ENCODE results near the gene EIF4G3.
A peak's percentile ranks its signal among the peaks of the same experiment; 100 is the strongest.
"Not testable (repeated sequence)": the region's sequence is repeated elsewhere in the genome, so short reads cannot be mapped to it uniquely, and the experiment has no call there.

The EIF4G3 gene

DNA sequence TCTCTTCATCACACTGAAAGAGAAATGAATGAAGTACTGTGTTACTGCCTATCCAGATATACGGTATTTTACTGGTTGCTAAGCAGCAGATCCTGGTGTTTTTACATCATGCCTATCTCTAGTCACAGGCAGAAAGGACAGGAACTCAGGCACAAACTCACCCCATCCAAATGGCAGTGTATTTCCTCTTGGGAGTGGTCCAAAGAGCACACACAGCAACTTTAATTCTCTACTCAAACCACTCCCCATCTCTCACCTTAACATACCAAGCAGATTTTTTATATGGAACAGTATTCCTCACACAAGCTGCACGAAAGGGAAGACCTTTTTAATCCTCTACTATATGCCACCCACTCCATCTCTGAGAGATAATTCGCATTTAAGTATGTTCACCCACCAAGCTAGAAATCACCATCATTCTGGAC lies 27.3 kb downstream of the EIF4G3 start:
- no peak for DNase-seq

DNA sequence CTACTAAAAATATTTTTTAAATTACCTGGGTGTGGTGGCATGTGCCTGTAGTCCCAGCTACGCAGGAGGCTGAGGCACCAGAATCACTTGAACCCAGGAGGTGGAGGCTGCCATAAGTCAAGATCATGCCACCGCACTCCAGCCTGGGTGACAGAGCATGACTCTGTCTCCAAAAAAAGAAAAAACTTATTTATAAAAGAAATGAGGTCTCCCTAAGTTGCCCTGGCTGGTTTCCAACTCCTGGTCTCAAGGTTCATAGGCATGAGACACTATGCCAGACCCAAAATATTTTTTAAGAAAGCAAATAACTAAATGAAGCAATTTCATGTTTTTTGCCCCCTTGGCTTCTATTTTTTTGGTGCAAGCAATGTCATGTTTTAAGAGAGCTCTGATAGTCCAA lies 32.9 kb downstream of the EIF4G3 start:
- DNase-seq, result no peak

DNA sequence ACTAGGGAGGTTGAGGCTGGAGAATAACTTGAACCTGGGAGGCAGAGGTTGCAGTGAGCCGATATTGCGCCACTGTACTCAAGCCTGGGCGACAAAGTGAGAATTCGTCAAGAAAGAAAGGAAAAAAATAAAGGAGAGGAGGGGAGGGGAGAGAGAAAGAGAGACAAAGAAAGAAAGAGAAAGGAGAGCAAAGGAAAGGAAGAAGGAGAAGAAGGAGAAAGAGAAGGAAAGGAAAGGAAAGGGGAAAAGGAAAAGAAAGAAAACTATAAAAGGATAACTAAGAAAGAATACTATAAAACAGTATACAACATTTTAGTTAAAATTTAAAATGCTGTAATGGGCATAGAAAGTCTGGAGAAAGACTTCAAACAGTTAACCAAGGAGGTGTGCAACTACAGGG lies 33.6 kb downstream of the EIF4G3 start:
- no peak for DNase-seq

DNA sequence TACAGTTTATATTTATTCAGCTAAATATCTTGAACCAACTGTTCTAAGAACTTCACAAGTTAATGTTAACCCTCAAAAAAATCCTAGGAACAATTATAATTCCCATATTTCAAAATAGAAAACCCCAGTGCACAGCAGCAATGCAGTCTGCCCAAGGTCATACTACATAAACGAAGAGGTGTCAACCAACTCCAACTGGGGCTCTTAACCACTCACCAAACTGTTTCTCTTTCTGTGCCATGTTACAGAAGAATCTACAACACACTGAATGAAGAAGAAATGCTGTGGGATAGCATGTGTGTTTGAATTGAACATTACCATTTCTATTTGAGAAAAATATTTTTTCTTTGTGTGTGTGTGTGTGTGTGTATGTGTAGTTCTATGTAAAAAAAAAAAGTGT lies 35.7 kb downstream of the EIF4G3 start:
- DNase-seq, result no peak

DNA sequence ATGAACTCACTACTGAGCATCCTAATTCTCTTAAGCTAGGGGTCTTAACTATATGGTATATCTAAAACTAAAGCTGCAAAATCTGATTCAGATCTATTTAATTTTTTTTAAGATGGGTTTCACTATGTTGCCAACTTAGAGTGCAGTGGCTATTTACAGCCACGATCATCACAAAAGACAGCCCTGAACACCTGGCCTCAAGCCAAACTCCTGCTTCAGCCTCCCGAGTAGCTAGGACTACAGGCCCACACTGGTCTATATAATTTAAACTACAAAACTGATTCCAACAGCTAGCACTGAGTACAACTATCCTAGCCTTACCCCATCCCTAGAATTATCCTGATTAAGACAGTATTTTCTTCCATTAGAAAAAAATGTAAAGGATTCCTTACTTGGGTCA lies 37.1 kb downstream of the EIF4G3 start:
- peak; percentile 30 for DNase-seq

DNA sequence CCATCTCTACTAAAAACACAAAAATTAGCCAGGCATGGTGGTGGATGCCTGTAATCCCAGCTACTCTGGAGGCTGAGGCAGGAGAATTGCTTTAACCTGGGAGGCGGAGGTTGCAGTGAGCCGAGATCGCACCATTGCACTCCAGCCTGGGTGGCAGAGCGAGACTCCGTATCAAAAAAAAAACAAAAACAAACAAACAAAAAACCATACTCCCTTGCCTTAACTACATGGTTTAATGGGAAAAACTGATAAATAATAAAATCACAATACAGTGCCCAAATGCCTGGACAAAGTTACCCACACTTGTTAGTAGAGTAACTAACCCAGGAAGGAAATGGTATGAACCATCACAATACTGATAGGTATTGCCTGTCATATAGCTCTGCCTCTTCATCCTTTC lies 40.4 kb downstream of the EIF4G3 start:
- DNase-seq, result not testable (repeated sequence)

DNA sequence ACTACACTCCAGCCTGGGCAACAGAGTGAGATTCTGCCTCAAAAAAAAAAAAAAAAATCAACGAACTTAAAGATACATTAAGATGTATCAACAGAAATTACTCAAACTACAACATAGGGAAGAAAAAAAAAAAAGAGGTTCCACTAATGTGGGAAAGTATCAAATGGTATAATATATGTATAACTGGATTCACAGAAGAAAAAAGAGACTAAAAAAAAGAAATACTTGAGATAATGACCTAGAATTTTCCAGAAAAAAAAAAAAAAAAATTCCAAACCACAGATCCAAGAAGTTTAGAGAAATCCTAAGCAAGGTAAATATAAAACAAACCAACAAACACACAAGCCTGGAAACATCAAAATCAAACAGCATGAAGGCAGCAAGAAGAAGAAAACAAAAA lies 45.5 kb downstream of the EIF4G3 start:
- no peak for DNase-seq

DNA sequence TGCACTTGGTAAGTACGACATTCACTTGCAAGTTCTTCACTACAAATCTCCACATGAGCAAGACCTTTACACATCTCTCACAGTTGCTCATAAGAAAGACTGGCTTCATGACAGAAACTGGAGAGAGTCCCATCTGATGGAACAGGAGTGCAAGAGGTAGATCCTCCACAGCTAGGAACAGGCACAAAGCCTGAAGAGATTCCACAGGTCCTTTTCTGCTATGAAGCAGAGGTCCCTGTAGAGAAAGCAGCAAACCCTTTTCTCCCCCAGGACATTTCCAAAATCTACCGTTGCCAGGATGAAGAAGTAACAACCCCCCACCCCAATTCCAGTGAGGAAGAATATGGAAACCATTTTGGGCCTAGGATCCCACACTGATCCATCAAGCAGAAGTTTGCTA lies 47.3 kb downstream of the EIF4G3 start:
- no peak for DNase-seq

DNA sequence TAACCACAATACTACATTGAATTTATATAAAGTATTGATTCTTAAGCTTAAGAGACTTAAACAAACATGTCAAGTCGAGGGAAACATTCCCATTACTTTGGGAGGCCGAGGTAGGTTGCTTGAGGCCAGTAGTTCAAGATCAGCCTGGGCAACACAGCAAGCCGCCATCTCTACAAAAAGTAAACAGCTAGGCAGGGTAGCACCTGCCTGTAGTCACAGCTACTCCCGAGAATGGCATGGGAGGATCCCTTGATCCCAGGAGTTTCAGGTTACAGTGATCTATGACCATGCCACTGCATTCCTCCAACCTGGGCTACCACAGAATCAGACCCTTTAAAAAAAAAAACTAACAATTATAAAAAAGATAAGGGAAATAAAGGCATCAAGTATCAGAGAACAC lies 50.4 kb downstream of the EIF4G3 start:
- DNase-seq, result peak; percentile 39

DNA sequence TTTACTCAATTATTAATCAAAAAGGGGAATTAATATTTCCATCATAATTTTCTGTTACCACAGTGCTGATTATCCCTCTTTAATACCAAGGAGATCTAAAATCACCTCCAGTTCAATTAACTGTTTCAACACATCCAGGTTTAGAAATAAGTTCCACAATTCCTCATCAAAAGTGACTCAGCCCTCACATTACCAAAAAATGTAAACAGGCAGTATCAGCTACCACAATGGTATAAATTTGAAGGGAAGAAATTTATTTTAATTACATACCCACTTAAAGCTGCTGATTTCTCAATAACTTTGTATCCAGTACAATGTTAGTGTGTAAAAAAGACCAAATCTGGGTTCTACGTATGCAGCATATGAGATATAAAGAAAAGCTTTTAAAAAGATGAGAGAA lies 51.9 kb downstream of the EIF4G3 start:
- DNase-seq, result no peak

DNA sequence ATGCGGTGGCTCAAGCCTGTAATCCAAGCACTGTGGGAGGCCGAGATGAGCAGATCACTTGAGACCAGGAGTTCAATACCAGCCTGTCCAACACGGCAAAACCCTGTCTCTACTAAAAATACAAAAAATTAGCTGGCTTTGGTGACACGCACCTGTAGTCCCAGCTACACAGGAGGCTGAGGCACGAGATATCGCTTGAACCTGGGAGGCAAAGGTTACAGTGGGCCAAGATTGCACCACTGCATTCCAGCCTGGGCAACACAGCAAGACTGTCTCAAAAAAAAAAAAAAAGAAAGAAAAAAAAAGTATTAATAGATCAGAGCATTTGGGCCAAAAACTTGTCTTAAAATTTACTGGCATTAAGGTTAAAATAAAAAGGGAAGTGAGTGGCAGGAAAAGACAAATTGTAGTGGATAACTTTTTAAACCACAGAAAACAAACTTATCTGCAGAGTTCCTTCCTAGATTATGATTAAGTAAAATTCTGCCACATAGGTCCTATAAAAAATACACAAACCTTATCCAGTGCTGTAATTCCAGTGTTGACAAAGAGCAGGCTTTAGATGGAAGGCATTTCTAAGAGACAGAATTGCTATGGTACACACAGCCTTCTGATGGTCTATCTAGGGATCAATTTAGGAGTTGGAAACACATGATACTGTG lies 53.3 kb downstream of the EIF4G3 start:
- DNase-seq, result no peak

DNA sequence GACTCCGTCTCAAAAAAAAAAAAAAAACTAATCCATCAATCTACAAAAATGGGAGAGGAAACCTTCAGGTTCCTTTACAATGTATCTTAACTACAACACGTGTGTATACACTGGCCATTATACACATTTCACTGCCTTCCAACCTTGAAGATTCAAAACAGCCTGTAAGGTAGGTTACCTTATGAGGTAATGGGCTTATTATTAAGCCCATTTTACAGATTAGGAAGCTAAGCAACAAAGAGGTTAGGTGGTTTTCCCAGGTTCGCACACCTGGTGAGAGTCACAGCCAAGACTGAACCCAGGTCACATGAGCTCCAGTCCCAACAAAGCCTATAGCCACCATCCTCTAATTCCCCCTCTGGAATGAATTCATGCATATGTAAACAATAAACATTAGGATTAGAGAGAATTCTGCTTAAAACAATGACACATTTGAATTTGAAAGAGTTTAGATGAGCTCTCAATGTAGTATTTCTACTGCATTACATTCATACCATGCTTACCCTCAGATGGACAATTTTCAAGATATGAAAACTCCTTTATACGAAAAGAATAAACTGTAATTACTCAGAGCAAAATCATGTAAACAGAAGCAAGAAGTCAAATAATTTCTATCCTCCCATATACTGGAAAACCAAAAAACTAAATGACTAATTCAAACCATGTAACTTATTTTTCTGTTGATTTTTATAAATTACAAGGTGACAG lies 54.8 kb downstream of the EIF4G3 start:
- no peak for DNase-seq

DNA sequence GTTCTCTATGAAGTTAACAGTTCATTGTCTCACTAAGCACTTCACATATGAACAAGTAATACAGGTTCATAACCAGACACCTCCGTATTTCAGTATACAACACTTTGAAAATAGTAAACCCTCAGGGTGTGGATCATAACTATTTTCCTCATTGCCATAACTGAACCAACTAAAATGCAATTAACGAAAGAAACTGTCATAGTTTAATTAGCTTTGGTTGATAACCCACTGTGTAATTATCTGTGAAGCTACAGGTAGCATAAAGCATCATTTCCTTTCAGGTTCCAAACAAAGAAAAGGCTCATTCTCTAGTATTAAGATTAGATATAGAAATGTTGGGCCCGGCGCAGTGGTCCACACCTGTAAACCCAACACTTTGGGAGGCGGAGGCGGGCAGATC lies 58.5 kb downstream of the EIF4G3 start:
- DNase-seq, result peak; percentile 48

DNA sequence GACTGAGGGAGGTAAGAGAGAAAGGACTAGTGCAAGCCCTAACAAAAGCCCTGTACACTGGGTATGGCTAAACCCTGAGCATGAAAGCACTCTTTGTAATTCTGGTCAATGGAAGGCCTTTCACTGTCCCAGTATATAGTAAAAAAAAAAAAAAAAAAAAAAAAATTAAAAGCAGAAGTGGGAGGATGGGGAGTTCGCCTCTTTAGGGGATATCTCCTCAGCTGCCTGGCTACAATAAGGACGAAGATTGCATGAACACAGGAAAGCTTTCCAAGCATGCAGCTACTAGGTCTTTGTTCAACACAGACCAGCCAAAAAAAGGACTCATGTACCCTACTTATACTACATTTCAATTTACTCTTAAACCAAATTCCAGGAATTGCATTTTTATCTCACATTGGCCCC lies 59.1 kb downstream of the EIF4G3 start:
- DNase-seq, result no peak

DNA sequence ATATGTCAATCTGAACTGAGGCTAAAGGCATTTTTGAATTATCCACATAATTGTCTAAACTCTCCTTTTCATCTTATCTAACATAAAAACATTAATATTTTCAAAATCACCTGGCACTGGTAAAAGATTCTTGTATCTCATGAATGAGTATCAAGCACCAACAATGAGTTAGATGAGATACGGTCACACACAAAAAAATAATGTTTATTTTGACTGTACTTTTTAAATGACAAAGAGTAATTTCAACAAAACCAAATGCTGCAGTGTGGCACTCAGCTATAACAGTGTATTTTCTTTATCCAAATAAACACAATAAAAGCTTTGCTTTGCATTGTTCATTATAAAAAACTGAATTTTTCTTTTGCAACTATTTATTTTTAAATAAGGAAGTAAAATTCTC lies 59.5 kb downstream of the EIF4G3 start:
- DNase-seq, result no peak

DNA sequence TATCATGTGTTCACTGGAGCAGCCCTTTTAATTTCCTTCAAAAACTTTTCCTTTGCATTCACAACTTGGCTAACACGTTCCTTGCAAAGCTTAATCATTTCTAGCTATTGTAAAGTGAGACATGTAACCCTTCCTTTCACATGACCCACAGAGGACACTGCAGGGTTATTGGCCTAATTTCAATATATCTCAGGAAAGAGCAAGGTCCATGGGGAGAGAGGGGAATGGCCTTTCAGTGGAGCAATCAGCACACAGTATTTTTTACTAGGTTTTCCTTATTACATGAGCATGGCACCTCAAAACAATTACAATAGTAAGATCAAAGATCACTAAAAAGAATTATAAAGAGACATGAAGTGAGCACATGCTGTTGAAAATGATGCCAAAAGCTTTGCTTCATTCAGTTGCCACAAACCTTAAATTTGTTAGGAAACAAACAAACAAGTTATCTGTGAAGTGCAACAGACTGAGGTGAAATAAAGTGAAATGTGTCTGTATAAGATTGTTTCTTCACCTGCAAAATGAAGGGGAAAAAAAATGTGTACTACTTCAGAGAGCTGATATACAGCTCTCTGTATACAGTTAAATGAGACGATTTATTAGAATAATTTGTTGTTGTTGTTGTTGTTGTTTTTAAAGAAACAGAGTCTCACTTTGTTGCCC lies 61.5 kb downstream of the EIF4G3 start:
- DNase-seq, result no peak

DNA sequence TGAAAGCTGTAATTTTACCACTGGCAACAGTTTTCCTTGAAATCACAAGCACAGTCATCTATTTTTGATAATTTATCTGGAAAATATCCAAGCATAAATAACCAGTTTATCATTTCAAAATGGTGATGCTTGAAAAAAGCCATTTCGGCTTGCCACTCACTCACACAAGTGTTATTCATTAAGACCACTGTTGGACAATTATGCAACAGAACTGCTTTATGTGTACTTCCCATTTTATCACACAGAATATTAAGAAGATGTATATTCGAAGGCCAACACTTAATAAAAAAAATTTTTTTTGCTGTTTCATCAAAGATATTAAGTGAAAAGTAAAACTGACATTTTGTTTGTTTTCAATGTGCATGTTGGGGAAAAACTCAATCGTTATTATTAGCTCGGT lies 62.3 kb downstream of the EIF4G3 start:
- no peak for DNase-seq

DNA sequence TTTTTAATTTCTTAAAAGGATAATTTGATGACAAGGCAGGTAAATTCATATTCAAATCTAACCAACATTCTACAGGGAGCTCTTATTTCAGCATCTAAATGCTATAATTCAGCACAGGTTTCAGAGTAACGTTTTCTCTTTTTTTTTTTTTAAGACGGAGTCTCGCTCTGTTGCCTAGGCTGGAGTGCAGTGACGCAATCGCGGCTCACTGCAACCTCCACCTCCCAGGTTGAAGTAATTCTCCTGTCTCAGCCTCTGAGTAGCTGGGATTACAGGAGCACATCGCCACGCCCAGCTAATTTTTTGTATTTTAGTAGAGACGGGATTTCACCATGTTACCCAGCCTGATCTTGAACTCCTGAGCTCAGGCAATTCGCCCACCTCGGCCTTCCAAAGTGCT lies 66.5 kb downstream of the EIF4G3 start:
- DNase-seq, result no peak

DNA sequence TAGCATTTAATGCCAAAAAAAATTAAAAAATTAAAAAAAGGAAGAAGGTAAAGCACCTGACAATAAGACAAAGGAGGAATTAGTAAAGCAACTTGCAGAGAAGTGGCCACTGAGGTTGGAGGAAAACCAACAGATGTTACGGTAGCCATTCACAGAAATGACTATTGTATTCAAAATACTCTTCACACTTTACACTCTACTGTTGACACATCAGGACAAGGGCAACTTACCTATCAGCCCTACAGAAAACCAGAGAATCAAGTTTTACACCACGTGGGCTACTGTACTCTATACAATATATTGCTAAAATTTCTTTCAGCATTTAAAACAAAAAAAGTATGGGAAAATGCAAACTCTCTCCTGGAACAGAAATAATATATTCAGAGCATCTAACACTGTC lies 70.0 kb downstream of the EIF4G3 start:
- DNase-seq, result no peak

DNA sequence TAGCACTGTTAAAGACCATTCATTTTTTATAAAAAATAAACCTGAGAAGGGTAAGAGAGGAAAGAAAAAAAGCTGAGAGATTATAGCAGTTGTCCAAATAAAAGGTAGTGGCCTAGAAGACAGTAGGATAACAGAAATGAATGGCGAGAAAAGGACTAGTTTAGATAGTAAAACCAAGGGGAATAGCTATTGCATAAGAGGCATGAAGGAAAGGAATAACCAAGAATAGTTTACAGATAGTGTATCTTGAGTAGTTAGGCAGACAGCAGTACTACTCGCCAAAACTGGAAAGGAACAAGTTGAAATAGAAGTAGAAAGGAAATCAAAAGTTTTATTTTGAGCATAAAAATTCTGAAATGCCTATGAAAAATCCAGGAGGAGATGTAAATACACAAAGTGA lies 70.5 kb downstream of the EIF4G3 start:
- DNase-seq, result no peak

DNA sequence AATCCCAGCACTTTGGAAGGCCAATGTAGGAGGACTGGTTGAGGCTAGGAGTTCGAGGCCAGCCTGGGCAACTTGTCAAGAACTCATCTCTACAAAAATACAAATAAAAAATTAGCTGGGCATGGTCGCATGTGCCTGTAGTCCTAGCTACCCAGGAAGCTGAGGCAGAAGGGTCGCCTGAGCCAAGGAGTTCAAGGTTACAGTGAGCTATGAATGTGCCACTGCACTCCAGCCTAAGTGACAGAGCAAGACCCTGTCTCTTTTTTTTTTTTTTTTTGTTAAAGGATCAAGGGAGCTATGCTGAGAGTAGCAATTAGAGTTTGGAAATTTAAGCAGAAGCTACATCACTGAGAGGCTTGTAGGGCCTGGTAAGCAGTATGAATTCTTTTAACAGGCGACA lies 70.9 kb downstream of the EIF4G3 start:
- no peak for DNase-seq

DNA sequence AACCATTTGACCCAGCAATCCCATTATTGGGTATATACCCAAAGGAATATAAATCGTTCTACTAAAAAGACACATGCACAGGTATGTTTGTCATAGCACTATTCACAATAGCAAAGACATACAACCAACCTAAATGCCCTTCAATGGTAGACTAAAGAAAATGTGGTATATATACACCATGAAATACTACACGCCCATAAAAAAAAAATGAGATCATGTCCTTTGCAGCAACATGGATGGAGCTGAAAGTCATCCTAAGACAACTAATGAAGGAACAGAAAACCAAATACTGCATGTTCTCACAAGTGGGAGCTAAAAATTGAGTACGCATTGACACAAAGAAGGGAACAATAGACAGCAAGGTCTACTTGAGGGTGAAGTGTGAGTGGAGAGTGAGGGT lies 72.0 kb downstream of the EIF4G3 start:
- no peak for DNase-seq

DNA sequence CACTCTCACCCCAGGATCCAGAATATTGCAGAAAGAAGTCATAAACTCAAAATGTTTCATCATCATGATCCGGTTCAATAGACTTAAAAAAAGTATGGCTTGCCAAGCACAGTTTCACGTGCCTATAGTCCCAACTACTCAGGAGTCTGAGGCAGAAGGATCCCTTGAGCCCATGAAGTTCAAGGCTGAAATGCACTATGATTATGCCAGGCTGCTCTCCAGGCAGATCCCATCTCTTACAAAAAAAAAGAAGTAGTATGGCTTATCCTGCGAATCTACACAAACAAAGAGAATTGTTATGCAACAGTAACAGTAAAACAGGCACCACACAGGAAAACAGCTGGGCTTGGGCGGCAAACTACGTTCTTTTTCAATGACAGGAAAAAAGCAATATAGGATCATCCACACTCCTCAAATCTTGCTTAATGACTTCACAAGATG lies 76.2 kb downstream of the EIF4G3 start:
- DNase-seq, result no peak

DNA sequence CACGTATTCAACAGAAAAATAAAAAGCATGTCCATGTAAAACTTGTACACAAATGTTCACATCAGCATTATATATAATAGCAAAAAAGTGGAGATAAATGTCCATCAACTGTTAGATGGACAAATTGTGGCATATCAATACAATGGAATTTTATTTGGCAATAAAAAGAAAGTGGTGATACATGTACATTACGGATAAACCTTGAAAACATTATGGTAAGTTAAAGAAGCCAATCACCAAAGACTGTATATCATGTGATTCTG lies 76.9 kb downstream of the EIF4G3 start:
- no peak for DNase-seq

All from NCI-H146 (cell line).